MM.1S (cell line): ENCODE data around the gene CACNG5.

Experiments
- DNase-seq: peaks from one replicate; pipeline ENCODE4 v3.0.0-alpha.2; 2015
- H2AFZ ChIP-seq: fragments of 300-600 bp; sonication (generic); 2 replicates; pipeline ENCODE4 v1.6.0; 2016; ENCODE audit warnings: antibody characterized with exemption, low read length
- H3F3A ChIP-seq: fragments of 300-600 bp; sonication (generic); 2 replicates; pipeline ENCODE4 v1.6.1; 2016; ENCODE audit warnings: mild to moderate bottlenecking, antibody characterized with exemption, low read length, moderate library complexity, mixed read lengths; ENCODE audit not compliant: insufficient read depth
- H3K27ac ChIP-seq: fragments of 300-600 bp; sonication (generic); 2 replicates; pipeline ENCODE4 v1.5.1; 2016; ENCODE audit warnings: mild to moderate bottlenecking, low read length
- H3K27me3 ChIP-seq: fragments of 300-600 bp; sonication (generic); replicated peaks from 2 replicates; pipeline ENCODE4 v1.6.0; 2016; ENCODE audit warnings: low read length; ENCODE audit not compliant: insufficient read depth
- H3K36me3 ChIP-seq: fragments of 300-600 bp; sonication (generic); replicated peaks from 2 replicates; pipeline ENCODE4 v1.6.1; 2016; ENCODE audit warnings: mild to moderate bottlenecking, low read length, mixed read lengths; ENCODE audit not compliant: insufficient read depth
- H3K4me1 ChIP-seq: fragments of 300-600 bp; sonication (generic); 2 replicates; pipeline ENCODE4 v1.6.1; 2016; ENCODE audit warnings: low read length, mixed read lengths
- H3K4me2 ChIP-seq: fragments of 300-600 bp; sonication (generic); 2 replicates; pipeline ENCODE4 v1.6.0; 2016; ENCODE audit warnings: low read depth, low read length
- H3K4me3 ChIP-seq: fragments of 300-600 bp; sonication (generic); 2 replicates; pipeline ENCODE4 v1.5.1; 2016; ENCODE audit warnings: low read length, mixed read lengths
- H3K79me2 ChIP-seq: fragments of 300-600 bp; sonication (generic); 2 replicates; pipeline ENCODE4 v1.6.1; 2016; ENCODE audit warnings: mixed run types, low read length, mixed read lengths
- H3K9ac ChIP-seq: fragments of 300-600 bp; sonication (generic); 2 replicates; pipeline ENCODE4 v1.6.1; 2016; ENCODE audit warnings: low read length, mixed read lengths
- H3K9me2 ChIP-seq: fragments of 300-600 bp; sonication (generic); replicated peaks from 2 replicates; pipeline ENCODE4 v1.6.1; 2016; ENCODE audit warnings: mild to moderate bottlenecking, low read length, mixed read lengths; ENCODE audit not compliant: insufficient read depth
- H3K9me3 ChIP-seq: fragments of 300-600 bp; sonication (generic); replicated peaks from 2 replicates; pipeline ENCODE4 v1.6.1; 2016; ENCODE audit warnings: mild to moderate bottlenecking, low read length, mixed read lengths; ENCODE audit not compliant: insufficient read depth
- H4K20me1 ChIP-seq: fragments of 300-600 bp; sonication (generic); 2 replicates; pipeline ENCODE4 v1.6.1; 2016; ENCODE audit warnings: mild to moderate bottlenecking, low read length, moderate library complexity, mixed read lengths; ENCODE audit not compliant: insufficient read depth
- CTCF ChIP-seq: fragments of 300-600 bp; sonication (generic); IDR thresholded peaks from 2 replicates; pipeline ENCODE4 v1.5.1; 2016; ENCODE audit warnings: antibody characterized with exemption, low read length, mixed read lengths
- EZH2 ChIP-seq: fragments of 300-600 bp; sonication (generic); optimal IDR thresholded peaks from 2 replicates; pipeline ENCODE3; 2017; ENCODE audit warnings: low read depth, mild to moderate bottlenecking, antibody characterized with exemption, low read length, mixed read lengths
- EZH2phosphoT487 ChIP-seq: fragments of 300-600 bp; sonication (generic); IDR thresholded peaks from 2 replicates; pipeline ENCODE4 v1.6.1; 2018; ENCODE audit warnings: antibody characterized with exemption, low read length

Gene CACNG5

GRCh38 chr17:66910651-66911285, 75.9 kb downstream of the CACNG5 start:
- Histone ChIP-seq H4K20me1 (no peaks in the 10 kb centered on the region), H3K27ac (no peak overlapping the region), H3K79me2 (no peaks in the 10 kb centered on the region), H3F3A (no peaks in the 10 kb centered on the region), H2AFZ (no peak overlapping the region), H3K9me3 (no peaks in the 10 kb centered on the region), H3K9ac (no peak overlapping the region), H3K9me2 (no peaks in the 10 kb centered on the region), H3K27me3 (no peaks in the 10 kb centered on the region), H3K36me3 (no peaks in the 10 kb centered on the region), H3K4me3 (no peak overlapping the region), H3K4me1 (no peaks in the 10 kb centered on the region), H3K4me2 (no peak overlapping the region)
- TF ChIP-seq EZH2 (no peak), CTCF (no peak), EZH2phosphoT487 (no peak)
- no peak for DNase-seq

- Histone ChIP-seq H3K27me3 (no peaks in the 10 kb centered on the region), H3K9ac (no peak overlapping the region), H3K9me3 (no peaks in the 10 kb centered on the region), H3K36me3 (no peaks in the 10 kb centered on the region), H4K20me1 (no peaks in the 10 kb centered on the region), H3K4me3 (no peak overlapping the region), H3F3A (no peaks in the 10 kb centered on the region), H2AFZ (no peak overlapping the region), H3K4me2 (no peak overlapping the region), H3K4me1 (no peaks in the 10 kb centered on the region), H3K9me2 (no peaks in the 10 kb centered on the region), H3K27ac (no peak overlapping the region), H3K79me2 (no peaks in the 10 kb centered on the region)
- no peak for TF ChIP-seq EZH2phosphoT487
- no peak for TF ChIP-seq EZH2
- no peak for TF ChIP-seq CTCF
- no peak for DNase-seq
Observed at GRCh38 chr17:66915204-66915611, 80.3 kb downstream of the CACNG5 start.

GRCh38 chr17:66915792-66916191, 80.9 kb downstream of the CACNG5 start:
- Histone ChIP-seq H3K36me3 (no peaks in the 10 kb centered on the region), H3K79me2 (no peaks in the 10 kb centered on the region), H3K4me1 (no peaks in the 10 kb centered on the region), H3K4me2 (no peak overlapping the region), H3K27ac (no peak overlapping the region), H3K4me3 (no peak overlapping the region), H3K9me3 (no peaks in the 10 kb centered on the region), H2AFZ (no peak overlapping the region), H3F3A (no peaks in the 10 kb centered on the region), H3K9me2 (no peaks in the 10 kb centered on the region), H4K20me1 (no peaks in the 10 kb centered on the region), H3K9ac (no peak overlapping the region), H3K27me3 (no peaks in the 10 kb centered on the region)
- DNase-seq, result no peak
- TF ChIP-seq CTCF, result no peak
